Smooth muscle cell (in vitro differentiated cells): ENCODE results near the gene BARHL1. TPM values are rescaled to one million over a fixed set of nuclear protein-coding genes. Genes with fewer than 3 reads are reported as not detected.

Experiments used
- DNase-seq: peaks from one replicate; lab custom pipeline; 2025; ENCODE audit not compliant: unreplicated experiment; lab: John Stamatoyannopoulos, UW
- H2AFZ ChIP-seq: fragments of 200-600 bp; sonication (generic); 2 replicates; pipeline ENCODE4 v1.6.0; 2016; ENCODE audit warnings: antibody characterized with exemption, low read depth, mild to moderate bottlenecking
- H3F3A ChIP-seq: fragments of 200-600 bp; sonication (generic); 2 replicates; pipeline ENCODE4 v1.6.0; 2017; ENCODE audit warnings: antibody characterized with exemption, low read depth
- H3K27ac ChIP-seq: fragments of 200-600 bp; sonication (generic); 2 replicates; pipeline ENCODE4 v1.5.1; 2016; ENCODE audit warnings: low read depth, mild to moderate bottlenecking
- H3K27me3 ChIP-seq: fragments of 200-600 bp; sonication (generic); 2 replicates; pipeline ENCODE4 v1.6.1; 2016; ENCODE audit warnings: low read depth, mild to moderate bottlenecking
- H3K36me3 ChIP-seq: fragments of 200-600 bp; sonication (generic); 2 replicates; pipeline ENCODE4 v1.5.1; 2016; ENCODE audit warnings: low read depth
- H3K4me1 ChIP-seq: fragments of 200-600 bp; sonication (generic); 2 replicates; pipeline ENCODE4 v1.5.1; 2016; ENCODE audit warnings: low read depth
- H3K4me2 ChIP-seq: fragments of 200-600 bp; sonication (generic); 2 replicates; pipeline ENCODE4 v1.6.0; 2016; ENCODE audit warnings: mild to moderate bottlenecking
- H3K4me3 ChIP-seq: fragments of 200-600 bp; sonication (generic); 2 replicates; pipeline ENCODE4 v1.5.1; 2016; ENCODE audit warnings: mild to moderate bottlenecking
- H3K79me2 ChIP-seq: fragments of 200-600 bp; sonication (generic); 2 replicates; pipeline ENCODE4 v1.6.0; 2016; ENCODE audit warnings: low read depth, mild to moderate bottlenecking
- H3K9ac ChIP-seq: fragments of 200-600 bp; sonication (generic); 2 replicates; pipeline ENCODE4 v1.6.0; 2016; ENCODE audit warnings: low read depth
- H3K9me3 ChIP-seq: fragments of 200-600 bp; sonication (generic); replicated peaks from 2 replicates; pipeline ENCODE4 v1.5.1; 2016; ENCODE audit warnings: low read depth
- H4K20me1 ChIP-seq: fragments of 200-600 bp; sonication (generic); 2 replicates; pipeline ENCODE4 v1.6.0; 2016; ENCODE audit warnings: low read depth
- CTCF ChIP-seq: fragments of 200-600 bp; sonication (generic); IDR thresholded peaks from 2 replicates; pipeline ENCODE4 v1.5.1; 2017; ENCODE audit warnings: borderline replicate concordance, mild to moderate bottlenecking, antibody characterized with exemption; ENCODE audit not compliant: insufficient read depth, poor library complexity, severe bottlenecking
- WGBS: methylation state at CpG from one replicate; pipeline ENCODE4 v1.1.7; 2016; ENCODE audit warnings: low lambda C conversion rate; 5-methylcytosine and 5-hydroxymethylcytosine counted together
- polyA plus RNA-seq: library from polyadenylated mRNA; unstranded; fragments of >200 nt; fragmentation: Nextera tagmentation; extraction: Ambion mirVana; gene quantifications from 2 replicates; pipeline ENCODE4 v1.2.1, GENCODE V29; 2016
- total RNA-seq: library from RNA; depleted of rRNA; stranded (reverse); fragments of >200 nt; gene quantifications from 2 replicates; pipeline ENCODE4 v1.2.3, GENCODE V29; 2014

BARHL1 gene
- total and polyA plus RNA-seq, 2 experiments from 2014 or later = 0.24 TPM; not detected in 1

DNA sequence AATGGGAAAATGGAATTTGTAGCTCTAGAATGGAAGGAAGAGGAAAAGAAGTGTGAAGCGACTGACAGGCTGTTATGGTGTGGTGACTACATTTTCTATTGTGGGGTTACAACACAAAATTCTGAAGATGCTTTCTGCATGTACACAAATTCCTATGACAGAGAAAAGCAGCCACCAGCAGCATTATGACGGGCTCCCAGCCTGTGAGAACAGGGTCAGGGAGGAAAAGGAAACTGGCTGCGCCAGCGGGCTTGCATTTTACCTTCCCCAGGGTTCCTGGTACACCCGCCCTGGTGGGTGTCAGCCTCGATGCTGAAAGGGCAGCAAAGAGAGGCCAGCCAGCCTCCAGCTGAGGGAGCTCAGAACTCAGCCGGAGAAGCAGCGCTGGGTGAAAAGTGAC is 46.3 kb downstream of the BARHL1 start:
- no peaks in the 10 kb centered on the region for H4K20me1 ChIP-seq
- no peaks in the 10 kb centered on the region for H3K4me1 ChIP-seq

GRCh38 chr9:132630116-132630515 is 47.7 kb downstream of the BARHL1 start:
- H3K36me3 ChIP-seq = no peaks in the 10 kb centered on the region
- no peak overlapping the region for H3K4me2 ChIP-seq
- H3K4me1 ChIP-seq = no peaks in the 10 kb centered on the region
- 93% methylated on average over 9 of the region's 9 CpGs for WGBS
- H3K27ac ChIP-seq = peak overlapping the region; percentile 72
- H3K27me3 ChIP-seq = no peaks in the 10 kb centered on the region
- H3K4me3 ChIP-seq = no peak overlapping the region
- H3F3A ChIP-seq = no peaks in the 10 kb centered on the region
- H2AFZ ChIP-seq = no peak overlapping the region
- TF ChIP-seq CTCF = no peak
- no peaks in the 10 kb centered on the region for H3K9me3 ChIP-seq
- no peaks in the 10 kb centered on the region for H4K20me1 ChIP-seq
- H3K9ac ChIP-seq = no peak overlapping the region
- no peak for DNase-seq
- H3K79me2 ChIP-seq = no peaks in the 10 kb centered on the region

More for the DNA sequence above, 46.3 kb downstream of the BARHL1 start:
- H2AFZ ChIP-seq = no peak overlapping the region
- no peak overlapping the region for H3K4me2 ChIP-seq
- no peak for TF ChIP-seq CTCF
- no peaks in the 10 kb centered on the region for H3K9me3 ChIP-seq
- no peak for DNase-seq
- peaks cover 5% of the 10 kb centered on the region for H3K36me3 ChIP-seq
- no peaks in the 10 kb centered on the region for H3F3A ChIP-seq
- WGBS = 92% methylated on average over 8 of the region's 8 CpGs
- no peaks in the 10 kb centered on the region for H3K27me3 ChIP-seq
- H3K4me3 ChIP-seq = no peak overlapping the region
- no peaks in the 10 kb centered on the region for H3K79me2 ChIP-seq
- no peak overlapping the region for H3K9ac ChIP-seq
- no peak overlapping the region for H3K27ac ChIP-seq

- no peaks in the 10 kb centered on the region for H3K4me1 ChIP-seq
- TF ChIP-seq CTCF = no peak
- no peak for DNase-seq
- peak overlapping the region; percentile 34 for H3K9ac ChIP-seq
- no peak overlapping the region for H3K4me3 ChIP-seq
- no peak overlapping the region for H2AFZ ChIP-seq
- no peaks in the 10 kb centered on the region for H3K9me3 ChIP-seq
- H3K36me3 ChIP-seq = no peaks in the 10 kb centered on the region
- H3K4me2 ChIP-seq = peak overlapping the region; percentile 43
- H3F3A ChIP-seq = no peaks in the 10 kb centered on the region
- H3K27ac ChIP-seq = peak overlapping the region; percentile 72
- no peaks in the 10 kb centered on the region for H3K27me3 ChIP-seq
- WGBS = 67% methylated on average over 3 of the region's 3 CpGs
- no peaks in the 10 kb centered on the region for H4K20me1 ChIP-seq
- no peaks in the 10 kb centered on the region for H3K79me2 ChIP-seq
Measured at GRCh38 chr9:132630811-132631210, 48.4 kb downstream of the BARHL1 start.

GRCh38 chr9:132631280-132631679 is 48.9 kb downstream of the BARHL1 start:
- no peaks in the 10 kb centered on the region for H3F3A ChIP-seq
- H3K4me3 ChIP-seq = no peak overlapping the region
- H4K20me1 ChIP-seq = no peaks in the 10 kb centered on the region
- H3K9me3 ChIP-seq = no peaks in the 10 kb centered on the region
- H3K4me1 ChIP-seq = no peaks in the 10 kb centered on the region
- H3K27me3 ChIP-seq = no peaks in the 10 kb centered on the region
- no peak overlapping the region for H2AFZ ChIP-seq
- DNase-seq = no peak
- peak overlapping the region; percentile 43 for H3K4me2 ChIP-seq
- no peaks in the 10 kb centered on the region for H3K36me3 ChIP-seq
- H3K9ac ChIP-seq = peak overlapping the region; percentile 34
- no peak for TF ChIP-seq CTCF
- no peaks in the 10 kb centered on the region for H3K79me2 ChIP-seq
- peak overlapping the region; percentile 72 for H3K27ac ChIP-seq
- WGBS = 48% methylated on average over 5 of the region's 5 CpGs
